Measurements from ENCODE around the gene MAPT.

- TF ChIP-seq CREB1 (IDR thresholded peaks at IDR 0.05), result no peak
- no peak for TF ChIP-seq CREB1 (CRISPR knock-in tag; IDR thresholded peaks at IDR 0.05)
- no peak for TF ChIP-seq ZNF274 (CRISPR knock-in tag; IDR thresholded peaks at IDR 0.05)
- TF ChIP-seq, protein P1, sequence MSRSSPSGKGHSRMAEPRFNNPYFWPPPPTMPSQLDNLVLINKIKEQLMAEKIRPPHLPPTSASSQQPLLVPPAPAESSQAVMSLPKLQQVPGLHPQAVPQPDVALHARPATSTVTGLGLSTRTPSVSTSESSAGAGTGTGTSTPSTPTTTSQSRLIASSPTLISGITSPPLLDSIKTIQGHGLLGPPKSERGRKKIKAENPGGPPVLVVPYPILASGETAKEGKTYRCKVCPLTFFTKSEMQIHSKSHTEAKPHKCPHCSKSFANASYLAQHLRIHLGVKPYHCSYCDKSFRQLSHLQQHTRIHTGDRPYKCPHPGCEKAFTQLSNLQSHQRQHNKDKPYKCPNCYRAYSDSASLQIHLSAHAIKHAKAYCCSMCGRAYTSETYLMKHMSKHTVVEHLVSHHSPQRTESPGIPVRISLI (CRISPR knock-in tag; IDR thresholded peaks at IDR 0.05; ENCODE audit: borderline replicate concordance), result no peak
- TF ChIP-seq MIER3 (CRISPR knock-in tag; IDR thresholded peaks at IDR 0.05; ENCODE audit: borderline replicate concordance), result no peak
- TF ChIP-seq, protein P2, sequence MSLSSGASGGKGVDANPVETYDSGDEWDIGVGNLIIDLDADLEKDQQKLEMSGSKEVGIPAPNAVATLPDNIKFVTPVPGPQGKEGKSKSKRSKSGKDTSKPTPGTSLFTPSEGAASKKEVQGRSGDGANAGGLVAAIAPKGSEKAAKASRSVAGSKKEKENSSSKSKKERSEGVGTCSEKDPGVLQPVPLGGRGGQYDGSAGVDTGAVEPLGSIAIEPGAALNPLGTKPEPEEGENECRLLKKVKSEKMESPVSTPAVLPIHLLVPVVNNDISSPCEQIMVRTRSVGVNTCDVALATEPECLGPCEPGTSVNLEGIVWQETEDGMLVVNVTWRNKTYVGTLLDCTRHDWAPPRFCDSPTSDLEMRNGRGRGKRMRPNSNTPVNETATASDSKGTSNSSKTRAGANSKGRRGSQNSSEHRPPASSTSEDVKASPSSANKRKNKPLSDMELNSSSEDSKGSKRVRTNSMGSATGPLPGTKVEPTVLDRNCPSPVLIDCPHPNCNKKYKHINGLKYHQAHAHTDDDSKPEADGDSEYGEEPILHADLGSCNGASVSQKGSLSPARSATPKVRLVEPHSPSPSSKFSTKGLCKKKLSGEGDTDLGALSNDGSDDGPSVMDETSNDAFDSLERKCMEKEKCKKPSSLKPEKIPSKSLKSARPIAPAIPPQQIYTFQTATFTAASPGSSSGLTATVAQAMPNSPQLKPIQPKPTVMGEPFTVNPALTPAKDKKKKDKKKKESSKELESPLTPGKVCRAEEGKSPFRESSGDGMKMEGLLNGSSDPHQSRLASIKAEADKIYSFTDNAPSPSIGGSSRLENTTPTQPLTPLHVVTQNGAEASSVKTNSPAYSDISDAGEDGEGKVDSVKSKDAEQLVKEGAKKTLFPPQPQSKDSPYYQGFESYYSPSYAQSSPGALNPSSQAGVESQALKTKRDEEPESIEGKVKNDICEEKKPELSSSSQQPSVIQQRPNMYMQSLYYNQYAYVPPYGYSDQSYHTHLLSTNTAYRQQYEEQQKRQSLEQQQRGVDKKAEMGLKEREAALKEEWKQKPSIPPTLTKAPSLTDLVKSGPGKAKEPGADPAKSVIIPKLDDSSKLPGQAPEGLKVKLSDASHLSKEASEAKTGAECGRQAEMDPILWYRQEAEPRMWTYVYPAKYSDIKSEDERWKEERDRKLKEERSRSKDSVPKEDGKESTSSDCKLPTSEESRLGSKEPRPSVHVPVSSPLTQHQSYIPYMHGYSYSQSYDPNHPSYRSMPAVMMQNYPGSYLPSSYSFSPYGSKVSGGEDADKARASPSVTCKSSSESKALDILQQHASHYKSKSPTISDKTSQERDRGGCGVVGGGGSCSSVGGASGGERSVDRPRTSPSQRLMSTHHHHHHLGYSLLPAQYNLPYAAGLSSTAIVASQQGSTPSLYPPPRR (CRISPR knock-in tag; IDR thresholded peaks at IDR 0.05; ENCODE audit: borderline replicate concordance), result no peak
- no peak for TF ChIP-seq ZNF720 (CRISPR knock-in tag; IDR thresholded peaks at IDR 0.05)
- no peak for TF ChIP-seq EP300 (IDR thresholded peaks at IDR 0.05; ENCODE audit: low read depth in 2 of 2, low read length in 2 of 2)
- no peak for TF ChIP-seq EP300 (CRISPR knock-in tag; IDR thresholded peaks at IDR 0.05; ENCODE audit: borderline replicate concordance)
- no peak for TF ChIP-seq HNRNPL (IDR thresholded peaks at IDR 0.05; ENCODE audit: low read depth, low read length)
- TF ChIP-seq STAG1 (CRISPR knock-in tag; IDR thresholded peaks at IDR 0.05), result no peak
- TF ChIP-seq, protein P3, sequence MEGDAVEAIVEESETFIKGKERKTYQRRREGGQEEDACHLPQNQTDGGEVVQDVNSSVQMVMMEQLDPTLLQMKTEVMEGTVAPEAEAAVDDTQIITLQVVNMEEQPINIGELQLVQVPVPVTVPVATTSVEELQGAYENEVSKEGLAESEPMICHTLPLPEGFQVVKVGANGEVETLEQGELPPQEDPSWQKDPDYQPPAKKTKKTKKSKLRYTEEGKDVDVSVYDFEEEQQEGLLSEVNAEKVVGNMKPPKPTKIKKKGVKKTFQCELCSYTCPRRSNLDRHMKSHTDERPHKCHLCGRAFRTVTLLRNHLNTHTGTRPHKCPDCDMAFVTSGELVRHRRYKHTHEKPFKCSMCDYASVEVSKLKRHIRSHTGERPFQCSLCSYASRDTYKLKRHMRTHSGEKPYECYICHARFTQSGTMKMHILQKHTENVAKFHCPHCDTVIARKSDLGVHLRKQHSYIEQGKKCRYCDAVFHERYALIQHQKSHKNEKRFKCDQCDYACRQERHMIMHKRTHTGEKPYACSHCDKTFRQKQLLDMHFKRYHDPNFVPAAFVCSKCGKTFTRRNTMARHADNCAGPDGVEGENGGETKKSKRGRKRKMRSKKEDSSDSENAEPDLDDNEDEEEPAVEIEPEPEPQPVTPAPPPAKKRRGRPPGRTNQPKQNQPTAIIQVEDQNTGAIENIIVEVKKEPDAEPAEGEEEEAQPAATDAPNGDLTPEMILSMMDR (CRISPR knock-in tag; IDR thresholded peaks at IDR 0.05), result no peak
- no peak for TF ChIP-seq SP1 (IDR thresholded peaks at IDR 0.05)
- no peak for TF ChIP-seq SP1 (CRISPR knock-in tag; IDR thresholded peaks at IDR 0.05)
- TF ChIP-seq POLR2AphosphoS5 (IDR thresholded peaks at IDR 0.05; ENCODE audit: low read depth, low read length), result no peak
Observed at GRCh38 chr17:45985447-45985846, 91.1 kb downstream of the MAPT start.

Measured in HepG2 (cell line).